Measurements from ENCODE around the gene CEMIP. TPM values are rescaled to one million over a fixed set of nuclear protein-coding genes. Genes with fewer than 3 reads are reported as not detected.

Gene CEMIP
- total and polyA plus RNA-seq, 10 of the 15 experiments (the other 5 are each of a cell fraction or from before 2014, with no cell fraction given), result 0.01 to 0.44 (median 0.16) TPM; not detected in 6

GRCh38 chr15:80752204-80752603, 27.0 kb upstream of the CEMIP start:
- Histone ChIP-seq H2AFZ (ENCODE audit: control insufficient read depth, low read depth, low read length) (no peak overlapping the region), H3K36me3 (ENCODE audit: control insufficient read depth in 2 of 2, insufficient read depth in 2 of 2, low read length in 1 of 2) (no peaks in the 10 kb centered on the region; a peak in 2 of 4 replicates), H4K20me1 (ENCODE audit: control insufficient read depth, insufficient read depth) (no peaks in the 10 kb centered on the region), H3K9me3 (replicated peaks; ENCODE audit: control insufficient read depth, insufficient read depth, low read length) (no peaks in the 10 kb centered on the region), H3K27me3 (replicated peaks in 1 of 2; ENCODE audit: control insufficient read depth in 2 of 2, insufficient read depth in 2 of 2, low read length in 1 of 2) (no peaks in the 10 kb centered on the region), H3K27ac (ENCODE audit: control insufficient read depth, insufficient read depth) (no peak overlapping the region), H3K4me2 (ENCODE audit: control insufficient read depth, insufficient read depth) (no peak overlapping the region), H3K9ac (ENCODE audit: control insufficient read depth, insufficient read depth, low read length) (no peak overlapping the region), H3K4me3 (no peak overlapping the region), H3K4me1 (ENCODE audit: control insufficient read depth, insufficient read depth, low read length) (no peaks in the 10 kb centered on the region), H3K79me2 (ENCODE audit: control insufficient read depth, insufficient read depth, low read length) (no peaks in the 10 kb centered on the region)
- intact Hi-C loops (cut with micrococcal nuclease; ENCODE audit: unreplicated experiment), result no loop called here
- ChIA-PET SMC1A (ENCODE audit: uncharacterized antibody, unreplicated experiment) (interaction anchor here (1.1 to 1.6 kb wide), 2 partner anchors 9 to 35 kb away, joined by 3 to 7 read pairs; no protein-coding TSS in a partner anchor), POLR2A (no interaction called here), CTCF (interaction anchor here (1.0 to 1.5 kb wide), 3 partner anchors 24 to 132 kb away, joined by 3 read pairs; no protein-coding TSS in a partner anchor), RAD21 (ENCODE audit: unreplicated experiment) (interaction anchor here (0.8 kb wide), 1 partner anchor 24 kb away, joined by 3 read pairs; no protein-coding TSS in a partner anchor)
- no peak for TF ChIP-seq POU2F2 (IDR thresholded peaks at IDR 0.05; ENCODE audit: borderline replicate concordance, low read depth, low read length)
- TF ChIP-seq SMARCA5 (IDR thresholded peaks at IDR 0.05), result no peak
- TF ChIP-seq RCOR1 (conservative IDR thresholded peaks at IDR 0.05; ENCODE audit: low read depth, low read length), result no peak
- FAIRE-seq (no peak), DNase-seq (ENCODE audit: low read depth, low spot score) (no peak), ATAC-seq (no peak)
- in situ Hi-C loops (cut with MboI), result no loop called here
- whole genome bisulfite sequencing (ENCODE audit: insufficient coverage, insufficient replicate concordance, low lambda C conversion rate, missing lambda C conversion rate), result 75% methylated on average over 4 of the region's 4 CpGs
- BruUV-seq (replicated peaks), result no TSS peak

GRCh38 chr15:80753161-80753560, 26.0 kb upstream of the CEMIP start:
- Histone ChIP-seq H3K9me3 (replicated peaks; ENCODE audit: control insufficient read depth, insufficient read depth, low read length) (no peaks in the 10 kb centered on the region), H3K27me3 (replicated peaks in 1 of 2; ENCODE audit: control insufficient read depth in 2 of 2, insufficient read depth in 2 of 2, low read length in 1 of 2) (no peaks in the 10 kb centered on the region), H3K4me1 (ENCODE audit: control insufficient read depth, insufficient read depth, low read length) (no peaks in the 10 kb centered on the region), H3K79me2 (ENCODE audit: control insufficient read depth, insufficient read depth, low read length) (no peaks in the 10 kb centered on the region), H3K4me3 (no peak overlapping the region), H3K4me2 (ENCODE audit: control insufficient read depth, insufficient read depth) (no peak overlapping the region), H3K27ac (ENCODE audit: control insufficient read depth, insufficient read depth) (no peak overlapping the region), H4K20me1 (ENCODE audit: control insufficient read depth, insufficient read depth) (no peaks in the 10 kb centered on the region), H3K9ac (ENCODE audit: control insufficient read depth, insufficient read depth, low read length) (no peak overlapping the region), H3K36me3 (ENCODE audit: control insufficient read depth in 2 of 2, insufficient read depth in 2 of 2, low read length in 1 of 2) (no peaks in the 10 kb centered on the region; a peak in 2 of 4 replicates), H2AFZ (ENCODE audit: control insufficient read depth, low read depth, low read length) (no peak overlapping the region)
- BruUV-seq (replicated peaks), result no TSS peak
- DNase-seq (ENCODE audit: low read depth, low spot score) (no peak), FAIRE-seq (no peak), ATAC-seq (no peak)
- ChIA-PET SMC1A (ENCODE audit: uncharacterized antibody, unreplicated experiment) (interaction anchor here (1.6 kb wide), 1 partner anchor 36 kb away, joined by 7 read pairs; no protein-coding TSS in a partner anchor), POLR2A (no interaction called here), RAD21 (ENCODE audit: unreplicated experiment) (no interaction called here), CTCF (interaction anchor here (1.5 kb wide), 1 partner anchor 23 kb away, joined by 3 read pairs; no protein-coding TSS in a partner anchor)
- intact Hi-C loops (cut with micrococcal nuclease; ENCODE audit: unreplicated experiment), result no loop called here
- 54% methylated on average over 2 of the region's 2 CpGs for WGBS (ENCODE audit: insufficient coverage, insufficient replicate concordance, low lambda C conversion rate, missing lambda C conversion rate)
- in situ Hi-C loops (cut with MboI), result no loop called here
- TF ChIP-seq CBFB (IDR thresholded peaks at IDR 0.05; ENCODE audit: low read depth) (no peak), FOXK2 (IDR thresholded peaks at IDR 0.05) (no peak), HDAC6 (IDR thresholded peaks at IDR 0.05; ENCODE audit: unreplicated experiment) (no peak), CEBPZ (IDR thresholded peaks at IDR 0.05; ENCODE audit: low read depth, low read length) (no peak), ZNF592 (IDR thresholded peaks at IDR 0.05) (no peak)

Data from GM12878 (cell line).